Gastroesophageal sphincter (tissue), 4 donors: ENCODE measurements around the gene ADAMTS9. TPM values are rescaled to one million over a fixed set of nuclear protein-coding genes. Genes with fewer than 3 reads are reported as not detected.

Experiments
- ATAC-seq: fragments of 150-250 bp; one replicate; pipeline ENCODE4 v1.9.1; 2016; ENCODE audit warnings: mild to moderate bottlenecking, moderate library complexity
- H3K27ac ChIP-seq, 4 donors: fragments of 200-600 bp; sonication (generic) in 3 of 4; 1 replicate in 3 of 4; 2 replicates in 1 of 4; pipeline ENCODE4 v1.5.1; 2016 to 2019
- H3K27me3 ChIP-seq: fragments of 200-600 bp; sonication (generic); one replicate; pipeline ENCODE4 v1.5.1; 2019
- H3K36me3 ChIP-seq, 2 donors: fragments of 200-600 bp; sonication (generic); one replicate each; pipeline ENCODE4 v1.5.1; 2019; ENCODE audit warnings: control low read depth in 1 of 2
- H3K4me1 ChIP-seq, 3 donors: fragments of 200-600 bp; sonication (generic); 1 replicate in 2 of 3; 2 replicates in 1 of 3; pipeline ENCODE4 v1.5.1; 2016 to 2019; ENCODE audit warnings: control low read depth in 2 of 3
- H3K4me3 ChIP-seq, 2 donors: fragments of 200-600 bp; sonication (generic); one replicate each; pipeline ENCODE4 v1.5.1; 2019; ENCODE audit warnings: mild to moderate bottlenecking in 1 of 2, moderate library complexity in 1 of 2
- H3K9me3 ChIP-seq, 3 donors: fragments of 200-600 bp; sonication (generic); one replicate each; pipeline ENCODE4 v1.5.1; 2017 to 2019; ENCODE audit warnings: control low read depth in 2 of 3
- CTCF ChIP-seq, 4 experiments: fragments of 200-600 bp in 2 of 4; fragments of 450-650 bp in 2 of 4; sonication (generic) in 1 of 4; IDR thresholded peaks; one replicate each; pipeline ENCODE4 v1.5.1; 2017 to 2019; ENCODE audit warnings: antibody characterized with exemption in 4 of 4, mild to moderate bottlenecking in 2 of 4, moderate library complexity in 2 of 4
- EP300 ChIP-seq: sonication (generic); formaldehyde crosslinking; IDR thresholded peaks from one replicate; pipeline ENCODE4 v1.6.1; 2017; ENCODE audit warnings: antibody characterized with exemption, mild to moderate bottlenecking
- POLR2A ChIP-seq, 2 donors: fragments of 450-650 bp; IDR thresholded peaks; one replicate each; pipeline ENCODE4 v1.6.1; 2017; ENCODE audit warnings: antibody characterized with exemption in 2 of 2, mild to moderate bottlenecking in 2 of 2, moderate library complexity in 1 of 2
- POLR2AphosphoS5 ChIP-seq: sonication (generic); formaldehyde crosslinking; IDR thresholded peaks from one replicate; pipeline ENCODE4 v1.6.1; 2017; ENCODE audit warnings: antibody characterized with exemption
- WGBS, 2 donors: methylation state at CpG; one replicate each; pipeline ENCODE4 v1.1.5; 2018; ENCODE audit warnings: low coverage in 1 of 2; 5-methylcytosine and 5-hydroxymethylcytosine counted together
- total RNA-seq, 4 donors: library from RNA; depleted of rRNA; stranded (reverse); fragments of >200 nt; gene quantifications; one replicate each; pipeline ENCODE4 v1.1.0, GENCODE V29; 2016

The ADAMTS9 gene
- total RNA-seq, 4 donors from 2014 or later = 30.7 to 102 (median 48.3) TPM

- WGBS, 2 donors = 100% methylated on average over 2 to 4 of the region's 4 CpGs
- TF ChIP-seq CTCF (IDR thresholded peaks at IDR 0.05) = no peak
- TF ChIP-seq POLR2AphosphoS5 = no peak
- TF ChIP-seq EP300 = no peak
- no peaks in the 10 kb centered on the region for H3K27me3 ChIP-seq
- H3K36me3 ChIP-seq = peaks cover 0 to 57% of the 10 kb centered on the region in 2 donors
- ATAC-seq = no peak
- H3K9me3 ChIP-seq = no peaks in the 10 kb centered on the region
- peaks cover 0 to 25% (median 10%) of the 10 kb centered on the region in 3 donors for H3K4me1 ChIP-seq
- no peak overlapping the region for H3K4me3 ChIP-seq
- H3K27ac ChIP-seq = no peak overlapping the region
Measured at GRCh38 chr3:64655160-64655559, 32.6 kb downstream of the ADAMTS9 start.

GRCh38 chr3:64654013-64654412 is 33.8 kb downstream of the ADAMTS9 start:
- Histone ChIP-seq H3K4me3 (no peak overlapping the region), H3K27ac (no peak overlapping the region), H3K36me3 (peaks cover 0 to 68% of the 10 kb centered on the region in 2 donors), H3K4me1 (peaks cover 0 to 30% (median 10%) of the 10 kb centered on the region in 3 donors), H3K9me3 (no peaks in the 10 kb centered on the region), H3K27me3 (no peaks in the 10 kb centered on the region)
- 94 to 96% methylated on average over 3 to 5 of the region's 5 CpGs for WGBS, 2 donors
- ATAC-seq = no peak
- TF ChIP-seq CTCF (IDR thresholded peaks at IDR 0.05) (no peak), POLR2AphosphoS5 (no peak), POLR2A (IDR thresholded peaks at IDR 0.05) (no peak), EP300 (no peak)

GRCh38 chr3:64653101-64653500 is 34.7 kb downstream of the ADAMTS9 start:
- peaks cover 0 to 30% (median 10%) of the 10 kb centered on the region in 3 donors for H3K4me1 ChIP-seq
- TF ChIP-seq POLR2AphosphoS5 (no peak), POLR2A (IDR thresholded peaks at IDR 0.05) (no peak), CTCF (IDR thresholded peaks at IDR 0.05) (no peak), EP300 (no peak)
- H3K27me3 ChIP-seq = no peaks in the 10 kb centered on the region
- H3K4me3 ChIP-seq = no peak overlapping the region
- H3K27ac ChIP-seq = no peak overlapping the region
- H3K9me3 ChIP-seq = no peaks in the 10 kb centered on the region
- ATAC-seq = no peak
- peaks cover 0 to 66% of the 10 kb centered on the region in 2 donors for H3K36me3 ChIP-seq
- 89% methylated on average over 3 of the region's 3 CpGs for WGBS, 2 donors

- H3K9me3 ChIP-seq = no peaks in the 10 kb centered on the region
- 27 to 37% methylated on average over 2 of the region's 2 CpGs for WGBS, 2 donors
- peaks cover 0 to 30% (median 10%) of the 10 kb centered on the region in 3 donors for H3K4me1 ChIP-seq
- no peak for TF ChIP-seq POLR2A (IDR thresholded peaks at IDR 0.05)
- peak; percentile 36 for TF ChIP-seq POLR2AphosphoS5
- peak in 1 of 4 experiments; percentile 26 for TF ChIP-seq CTCF (IDR thresholded peaks at IDR 0.05)
- TF ChIP-seq EP300 = no peak
- peaks cover 0 to 58% of the 10 kb centered on the region in 2 donors for H3K36me3 ChIP-seq
- H3K4me3 ChIP-seq = no peak overlapping the region
- no peaks in the 10 kb centered on the region for H3K27me3 ChIP-seq
- ATAC-seq = peak; percentile 47
- H3K27ac ChIP-seq = peak overlapping the region in 2 of 4 donors; percentile 1 to 55
Measured at GRCh38 chr3:64651741-64652241, 36.0 kb downstream of the ADAMTS9 start.

GRCh38 chr3:64651303-64651702 is 36.5 kb downstream of the ADAMTS9 start:
- Histone ChIP-seq H3K36me3 (peaks cover 0 to 58% of the 10 kb centered on the region in 2 donors), H3K27ac (peak overlapping the region in 2 of 4 donors; percentile 1 to 55), H3K4me3 (no peak overlapping the region), H3K4me1 (peaks cover 0 to 30% (median 10%) of the 10 kb centered on the region in 3 donors), H3K9me3 (no peaks in the 10 kb centered on the region), H3K27me3 (no peaks in the 10 kb centered on the region)
- TF ChIP-seq CTCF (IDR thresholded peaks at IDR 0.05) = peak in 1 of 4 experiments; percentile 52
- no peak for TF ChIP-seq POLR2A (IDR thresholded peaks at IDR 0.05)
- no peak for TF ChIP-seq EP300
- 30 to 47% methylated on average over 2 to 3 of the region's 3 CpGs for WGBS, 2 donors
- ATAC-seq = no peak
